Middle frontal gyrus (tissue), 1 donor: Measurements from ENCODE around the gene NXPH4.

Experiments used
- DNase-seq: peaks from one replicate; pipeline ENCODE4 v3.0.0-alpha.2; 2015; ENCODE audit warnings: low spot score; ENCODE audit errors: extremely low spot score

Gene NXPH4

DNA sequence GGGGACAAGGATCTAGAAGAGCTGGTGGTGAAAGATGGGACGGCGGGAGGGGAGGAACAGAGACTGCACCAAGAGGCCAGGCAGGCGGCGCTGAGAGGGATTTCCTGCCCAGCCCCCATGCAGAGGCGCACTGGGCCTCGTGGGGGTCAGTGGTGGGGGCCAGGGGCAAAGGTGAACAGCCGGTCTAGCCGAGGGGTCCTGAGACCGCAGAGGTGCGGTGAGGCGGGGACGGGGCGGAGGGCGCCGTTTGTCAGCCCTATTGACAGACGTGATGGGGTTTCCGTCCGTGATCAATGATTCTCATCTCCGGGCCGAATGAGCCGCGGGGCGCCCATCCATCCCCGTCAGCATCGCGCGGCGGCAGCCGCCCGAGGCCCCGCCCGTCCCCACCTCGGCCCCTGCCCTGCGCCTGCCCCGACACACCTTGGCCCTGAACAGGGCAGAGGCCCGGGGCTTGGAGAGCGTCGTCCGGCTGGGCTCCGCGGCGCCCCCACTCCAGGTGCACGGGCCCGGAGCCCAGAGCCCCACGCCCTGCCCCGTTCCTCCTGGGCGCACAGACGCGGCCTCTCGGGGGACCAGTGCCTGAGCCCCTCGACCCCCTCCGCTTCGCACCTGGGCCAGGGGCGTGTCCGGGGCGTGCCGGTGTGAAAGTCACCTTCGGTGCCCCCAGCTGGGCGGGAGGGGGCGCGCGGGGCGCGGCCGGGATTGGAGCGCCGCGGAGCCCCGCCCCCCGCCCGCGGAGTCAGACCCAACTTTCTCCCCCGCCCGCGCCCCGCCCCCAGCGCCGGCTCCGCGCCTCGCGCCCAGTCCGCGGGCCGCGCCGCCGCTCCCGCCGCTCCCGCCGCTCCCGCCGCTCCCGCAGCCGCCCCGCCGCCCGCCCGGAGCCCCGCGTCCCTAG lies at the start of gene NXPH4:
Gene NXPH4, plus strand, starts transcription at position 781 of the 898 bp plus-strand sequence. CDS start 176 bp downstream, outside the sequence.
- no peak for DNase-seq

DNA sequence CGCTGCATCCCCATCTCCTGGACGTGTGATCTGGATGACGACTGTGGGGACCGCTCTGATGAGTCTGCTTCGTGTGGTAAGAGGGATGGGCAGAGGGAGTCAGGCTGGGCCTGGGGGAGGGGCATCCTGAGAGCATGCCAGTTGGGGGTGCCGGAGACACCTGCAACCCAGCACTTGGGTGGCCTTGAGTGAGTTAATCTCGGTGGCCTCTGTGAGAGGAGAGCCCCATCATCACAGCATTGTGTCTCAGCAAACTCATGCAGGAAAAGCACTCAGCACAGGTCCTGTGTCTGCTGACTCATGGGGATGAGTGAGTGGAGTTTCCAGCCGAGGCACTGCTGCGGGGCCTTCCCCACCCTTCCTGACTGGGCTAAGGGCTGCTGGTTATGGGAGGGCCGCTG lies 49.6 kb upstream of the NXPH4 start:
- DNase-seq, result no peak

DNA sequence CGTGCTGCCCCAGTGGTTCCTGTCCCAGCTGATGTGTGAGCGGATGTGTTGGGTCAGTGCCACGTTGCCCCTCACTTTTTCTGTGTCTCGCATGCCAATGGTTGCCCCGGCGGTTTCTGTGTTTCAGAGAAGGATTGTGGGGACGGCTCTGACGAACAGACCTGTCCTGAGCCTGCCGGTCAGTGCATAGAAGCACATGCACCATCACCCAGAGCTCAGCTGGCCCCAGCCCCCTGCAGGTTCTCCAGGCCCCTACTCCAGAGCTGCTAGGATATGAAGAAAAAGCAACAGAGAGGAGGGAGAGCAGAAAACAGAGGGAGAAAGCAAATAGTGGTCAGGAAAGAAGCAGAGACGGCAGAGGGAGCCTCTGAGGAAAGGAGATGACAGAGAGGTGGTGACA lies 48.5 kb upstream of the NXPH4 start:
- no peak for DNase-seq

DNA sequence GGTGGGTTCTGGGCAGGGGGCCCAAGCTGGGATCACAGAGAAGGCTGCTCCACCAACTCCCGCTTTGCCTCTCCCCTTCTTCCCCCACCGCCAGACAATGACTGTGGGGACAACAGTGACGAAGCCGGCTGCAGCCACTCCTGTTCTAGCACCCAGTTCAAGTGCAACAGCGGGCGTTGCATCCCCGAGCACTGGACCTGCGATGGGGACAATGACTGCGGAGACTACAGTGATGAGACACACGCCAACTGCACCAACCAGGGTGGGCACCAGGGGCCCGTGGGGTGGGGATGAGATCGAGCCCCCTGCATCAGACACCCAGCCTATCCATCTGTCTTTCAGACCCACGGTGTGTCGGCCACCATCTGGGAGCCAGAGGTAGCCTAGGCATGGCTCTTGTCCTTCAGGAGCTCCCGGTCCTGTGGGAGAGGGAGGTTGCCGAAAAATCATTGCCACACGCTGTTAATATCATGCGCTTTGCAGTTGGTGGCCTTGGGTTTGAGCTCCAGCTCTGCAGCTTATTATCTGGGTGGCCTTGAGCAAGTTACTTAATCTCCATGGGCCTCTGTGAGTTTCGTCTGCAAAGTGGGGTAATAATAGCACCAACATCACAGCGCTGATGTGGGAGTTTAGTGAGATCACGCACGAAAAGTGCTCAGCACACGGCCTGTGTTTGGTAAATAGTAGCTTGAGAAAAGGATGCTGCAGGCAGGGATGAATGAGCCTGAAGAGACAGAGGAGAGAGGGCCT lies 47.4 kb upstream of the NXPH4 start:
- DNase-seq, result no peak

DNA sequence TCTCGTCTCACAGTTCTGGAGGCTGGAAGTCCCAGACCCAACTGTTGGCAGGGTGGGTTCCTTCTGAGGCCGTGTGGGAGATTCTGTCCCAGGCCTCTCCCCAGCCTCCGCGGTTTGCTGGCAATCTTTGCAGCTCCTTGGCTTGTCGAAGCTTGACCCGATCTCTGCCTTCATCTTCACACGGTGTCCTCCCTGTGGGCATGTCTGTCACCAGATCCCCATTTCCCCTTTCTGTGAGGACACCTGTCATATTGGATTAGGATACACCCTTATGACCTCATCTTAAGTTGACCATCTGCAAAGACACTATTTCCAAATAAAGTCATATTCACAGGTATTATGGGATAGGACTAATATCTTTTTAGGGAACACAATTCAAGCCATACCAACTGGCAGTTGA lies 46.6 kb upstream of the NXPH4 start:
- no peak for DNase-seq

DNA sequence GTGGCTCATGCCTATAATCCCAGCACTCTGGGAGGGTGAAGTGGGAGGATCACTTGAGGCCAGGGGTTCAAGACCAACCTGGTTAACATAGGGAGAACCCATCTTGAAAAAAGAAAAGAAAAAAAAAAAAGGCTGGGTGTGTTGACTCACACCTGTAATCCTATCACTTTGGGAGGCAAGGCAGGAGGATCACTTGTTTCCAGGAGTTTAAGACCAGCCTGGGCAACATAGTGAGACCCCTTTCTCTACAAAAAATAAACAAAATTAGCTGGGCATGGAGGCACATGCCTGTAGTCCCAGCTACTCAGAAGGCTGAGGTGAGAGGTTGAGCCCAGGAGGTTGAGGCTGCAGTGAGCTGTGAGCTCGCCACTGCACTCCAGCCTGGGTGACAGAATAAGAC lies 46.2 kb upstream of the NXPH4 start:
- DNase-seq, result no peak

DNA sequence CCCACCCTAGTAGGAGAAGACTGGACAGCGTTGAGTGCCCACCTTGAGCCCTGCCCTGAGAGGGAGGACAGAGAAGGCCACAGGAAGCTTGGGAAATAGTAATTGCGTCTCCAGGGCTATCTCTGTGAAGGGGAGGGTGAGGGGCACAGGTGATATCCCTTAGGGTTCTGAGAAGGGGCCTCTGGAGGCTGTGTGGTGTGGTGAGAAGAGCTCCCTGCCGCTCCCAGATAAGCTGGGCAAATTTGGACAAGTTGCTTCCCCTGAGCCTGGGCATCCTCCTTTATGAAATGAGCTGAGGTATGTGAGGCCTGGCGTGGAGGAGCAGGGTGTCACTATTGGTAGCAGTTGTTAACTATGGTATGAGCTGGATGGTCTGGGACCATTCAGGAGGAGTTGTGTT lies 45.7 kb upstream of the NXPH4 start:
- no peak for DNase-seq

DNA sequence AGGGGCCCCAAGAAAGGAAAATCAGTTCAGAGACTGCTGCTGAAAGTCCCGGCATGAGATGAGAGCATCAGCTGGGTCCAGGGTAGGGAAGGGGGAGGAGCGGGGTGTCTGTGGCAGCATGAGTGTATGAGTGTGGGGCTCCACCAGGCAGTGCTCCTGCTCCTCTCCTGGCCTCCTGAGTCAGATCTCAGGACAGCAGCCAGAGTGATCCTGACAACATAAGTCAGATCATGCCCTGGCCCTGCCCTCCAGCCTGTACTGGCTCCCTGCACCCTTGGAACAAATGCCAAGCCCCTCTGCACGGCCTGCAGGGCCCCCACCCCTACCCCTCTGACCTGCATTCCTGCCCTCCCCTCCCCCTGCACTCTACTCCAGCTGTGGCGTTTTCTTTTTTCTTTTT lies 44.9 kb upstream of the NXPH4 start:
- DNase-seq, result no peak

DNA sequence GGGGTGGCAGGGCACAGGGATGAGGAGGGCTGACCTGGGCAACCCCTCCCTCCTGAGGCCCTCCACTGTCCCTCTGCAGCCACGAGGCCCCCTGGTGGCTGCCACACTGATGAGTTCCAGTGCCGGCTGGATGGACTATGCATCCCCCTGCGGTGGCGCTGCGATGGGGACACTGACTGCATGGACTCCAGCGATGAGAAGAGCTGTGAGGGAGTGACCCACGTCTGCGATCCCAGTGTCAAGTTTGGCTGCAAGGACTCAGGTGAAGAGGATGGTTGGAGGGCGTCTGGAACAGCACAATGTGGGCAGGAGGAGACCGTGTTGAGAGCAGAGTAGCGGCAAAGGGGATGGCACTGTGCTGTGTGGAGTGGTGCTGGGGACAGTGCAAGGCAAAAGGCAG lies 43.5 kb upstream of the NXPH4 start:
- no peak for DNase-seq

DNA sequence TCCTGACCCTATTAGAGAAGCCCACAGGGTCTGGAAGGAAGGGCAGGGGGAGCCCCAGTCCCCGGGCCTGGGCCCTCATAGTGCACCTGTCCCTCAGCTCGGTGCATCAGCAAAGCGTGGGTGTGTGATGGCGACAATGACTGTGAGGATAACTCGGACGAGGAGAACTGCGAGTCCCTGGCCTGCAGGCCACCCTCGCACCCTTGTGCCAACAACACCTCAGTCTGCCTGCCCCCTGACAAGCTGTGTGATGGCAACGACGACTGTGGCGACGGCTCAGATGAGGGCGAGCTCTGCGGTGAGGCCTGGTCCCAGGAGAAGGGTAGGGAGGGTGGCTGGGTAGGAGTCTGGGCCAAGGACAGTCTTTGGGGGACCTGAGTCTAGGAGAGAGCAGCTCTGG lies 42.9 kb upstream of the NXPH4 start:
- no peak for DNase-seq

DNA sequence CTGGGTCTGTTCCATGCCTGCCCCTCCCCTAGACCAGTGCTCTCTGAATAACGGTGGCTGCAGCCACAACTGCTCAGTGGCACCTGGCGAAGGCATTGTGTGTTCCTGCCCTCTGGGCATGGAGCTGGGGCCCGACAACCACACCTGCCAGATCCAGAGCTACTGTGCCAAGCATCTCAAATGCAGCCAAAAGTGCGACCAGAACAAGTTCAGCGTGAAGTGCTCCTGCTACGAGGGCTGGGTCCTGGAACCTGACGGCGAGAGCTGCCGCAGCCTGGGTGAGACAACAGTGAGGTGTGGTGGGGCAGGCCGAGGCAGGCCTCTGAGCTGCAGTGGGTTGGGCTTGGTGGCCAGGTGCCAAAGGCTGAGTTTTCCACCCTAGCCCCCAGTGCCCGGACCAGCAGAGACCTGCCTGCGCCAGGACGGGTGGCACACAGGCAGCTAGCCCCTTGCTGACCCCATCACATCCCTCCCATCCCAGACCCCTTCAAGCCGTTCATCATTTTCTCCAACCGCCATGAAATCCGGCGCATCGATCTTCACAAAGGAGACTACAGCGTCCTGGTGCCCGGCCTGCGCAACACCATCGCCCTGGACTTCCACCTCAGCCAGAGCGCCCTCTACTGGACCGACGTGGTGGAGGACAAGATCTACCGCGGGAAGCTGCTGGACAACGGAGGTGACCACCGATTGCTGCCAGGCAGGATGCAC lies 41.0 kb upstream of the NXPH4 start:
- DNase-seq, result no peak

DNA sequence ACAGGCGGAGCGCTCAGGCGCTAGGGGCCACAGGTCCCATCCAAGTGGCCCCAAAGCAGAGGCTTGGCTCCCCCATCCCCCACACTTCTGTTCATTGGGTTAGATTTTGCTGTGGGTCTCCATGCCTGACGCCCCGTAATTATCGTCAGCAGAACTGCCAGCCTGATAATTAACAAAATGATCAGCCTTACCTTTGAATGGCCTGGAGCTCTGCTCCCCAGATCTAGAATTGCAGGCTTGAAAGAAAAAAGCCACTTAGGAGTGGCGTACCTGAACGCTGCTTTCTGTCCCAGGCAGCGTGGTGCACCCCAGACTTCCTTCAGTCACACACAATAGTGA lies 40.5 kb upstream of the NXPH4 start:
- no peak for DNase-seq

DNA sequence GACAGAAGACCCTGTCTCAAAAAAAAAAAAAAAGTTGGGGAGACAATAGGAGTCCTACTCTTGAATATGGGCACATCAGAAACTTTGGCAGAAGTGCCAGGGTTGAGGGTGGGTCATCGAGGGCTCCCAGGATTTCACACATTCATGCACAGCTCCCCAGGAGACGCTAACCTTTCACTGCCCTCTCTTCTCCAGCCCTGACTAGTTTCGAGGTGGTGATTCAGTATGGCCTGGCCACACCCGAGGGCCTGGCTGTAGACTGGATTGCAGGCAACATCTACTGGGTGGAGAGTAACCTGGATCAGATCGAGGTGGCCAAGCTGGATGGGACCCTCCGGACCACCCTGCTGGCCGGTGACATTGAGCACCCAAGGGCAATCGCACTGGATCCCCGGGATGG lies 39.7 kb upstream of the NXPH4 start:
- no peak for DNase-seq

DNA sequence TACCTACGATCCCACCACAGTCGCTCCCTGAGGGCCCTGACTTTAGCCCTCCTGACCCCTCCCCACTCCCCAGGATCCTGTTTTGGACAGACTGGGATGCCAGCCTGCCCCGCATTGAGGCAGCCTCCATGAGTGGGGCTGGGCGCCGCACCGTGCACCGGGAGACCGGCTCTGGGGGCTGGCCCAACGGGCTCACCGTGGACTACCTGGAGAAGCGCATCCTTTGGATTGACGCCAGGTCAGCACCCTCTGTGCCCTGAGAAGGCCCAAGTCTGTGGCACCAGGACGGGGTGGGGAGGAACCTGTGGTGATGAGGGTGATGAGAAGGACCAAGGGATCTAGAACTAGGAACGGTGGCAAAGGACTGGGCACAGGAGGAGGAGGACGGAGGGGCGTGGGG lies 39.2 kb upstream of the NXPH4 start:
- DNase-seq, result no peak

DNA sequence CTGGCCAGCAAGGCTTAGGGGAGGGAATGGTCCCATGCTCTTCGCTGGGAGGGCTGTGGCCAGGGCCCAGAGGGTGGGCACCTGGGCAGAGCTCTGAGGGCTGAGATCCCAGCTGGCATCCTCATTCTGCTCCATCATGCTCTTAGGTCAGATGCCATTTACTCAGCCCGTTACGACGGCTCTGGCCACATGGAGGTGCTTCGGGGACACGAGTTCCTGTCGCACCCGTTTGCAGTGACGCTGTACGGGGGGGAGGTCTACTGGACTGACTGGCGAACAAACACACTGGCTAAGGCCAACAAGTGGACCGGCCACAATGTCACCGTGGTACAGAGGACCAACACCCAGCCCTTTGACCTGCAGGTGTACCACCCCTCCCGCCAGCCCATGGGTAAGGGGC lies 38.4 kb upstream of the NXPH4 start:
- no peak for DNase-seq

DNA sequence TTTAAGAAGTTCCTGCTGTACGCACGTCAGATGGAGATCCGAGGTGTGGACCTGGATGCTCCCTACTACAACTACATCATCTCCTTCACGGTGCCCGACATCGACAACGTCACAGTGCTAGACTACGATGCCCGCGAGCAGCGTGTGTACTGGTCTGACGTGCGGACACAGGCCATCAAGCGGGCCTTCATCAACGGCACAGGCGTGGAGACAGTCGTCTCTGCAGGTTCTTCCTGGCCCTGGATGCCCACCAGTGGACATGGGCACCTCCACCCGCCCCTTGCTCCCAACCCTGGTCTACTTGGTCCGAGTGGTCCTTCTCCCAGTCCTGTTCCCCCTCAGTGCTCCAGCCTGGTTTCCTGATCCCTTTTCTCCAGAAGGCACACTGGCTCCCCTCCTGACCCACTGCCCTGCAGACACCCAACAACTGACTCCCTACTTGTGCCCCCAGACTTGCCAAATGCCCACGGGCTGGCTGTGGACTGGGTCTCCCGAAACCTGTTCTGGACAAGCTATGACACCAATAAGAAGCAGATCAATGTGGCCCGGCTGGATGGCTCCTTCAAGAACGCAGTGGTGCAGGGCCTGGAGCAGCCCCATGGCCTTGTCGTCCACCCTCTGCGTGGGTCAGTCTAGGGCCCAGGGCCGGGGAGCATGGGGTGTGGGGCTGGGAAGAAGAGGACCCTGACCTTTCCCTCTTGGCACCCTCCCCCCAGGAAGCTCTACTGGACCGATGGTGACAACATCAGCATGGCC lies 37.1 kb upstream of the NXPH4 start:
- no peak for DNase-seq

DNA sequence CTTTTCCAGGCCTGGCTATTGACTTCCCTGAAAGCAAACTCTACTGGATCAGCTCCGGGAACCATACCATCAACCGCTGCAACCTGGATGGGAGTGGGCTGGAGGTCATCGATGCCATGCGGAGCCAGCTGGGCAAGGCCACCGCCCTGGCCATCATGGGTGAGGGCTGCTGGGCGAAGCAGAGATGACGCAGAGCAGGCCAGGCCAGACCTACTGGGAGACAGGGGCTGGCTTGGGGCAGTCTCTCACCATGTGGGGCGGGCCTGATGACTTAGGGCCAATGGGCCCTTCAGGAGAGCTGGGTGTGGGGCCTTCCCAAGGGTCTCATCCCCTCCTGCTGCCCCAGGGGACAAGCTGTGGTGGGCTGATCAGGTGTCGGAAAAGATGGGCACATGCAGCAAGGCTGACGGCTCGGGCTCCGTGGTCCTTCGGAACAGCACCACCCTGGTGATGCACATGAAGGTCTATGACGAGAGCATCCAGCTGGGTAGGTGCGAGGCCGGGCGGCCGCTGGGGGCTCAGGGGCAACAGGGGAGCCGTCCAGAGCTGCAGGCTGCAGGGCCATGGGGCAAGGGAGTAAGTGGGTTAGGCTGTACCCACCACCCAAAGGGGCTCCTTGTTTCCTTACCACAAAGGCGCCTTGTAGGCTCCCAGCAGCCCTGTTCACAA lies 36.1 kb upstream of the NXPH4 start:
- no peak for DNase-seq

DNA sequence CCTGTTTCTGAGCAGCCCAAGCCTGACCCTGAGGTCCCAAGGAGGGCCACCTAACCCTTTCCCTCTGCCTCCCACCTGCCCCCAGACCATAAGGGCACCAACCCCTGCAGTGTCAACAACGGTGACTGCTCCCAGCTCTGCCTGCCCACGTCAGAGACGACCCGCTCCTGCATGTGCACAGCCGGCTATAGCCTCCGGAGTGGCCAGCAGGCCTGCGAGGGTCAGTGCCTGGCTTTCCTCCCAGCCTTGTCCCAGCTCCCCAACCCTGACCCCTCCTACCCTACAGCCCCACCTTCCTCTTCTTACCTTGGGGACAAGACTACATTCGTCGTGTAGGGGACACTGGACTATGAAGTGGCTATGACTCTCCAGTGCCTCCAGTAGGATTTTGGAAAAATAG lies 35.5 kb upstream of the NXPH4 start:
- no peak for DNase-seq

DNA sequence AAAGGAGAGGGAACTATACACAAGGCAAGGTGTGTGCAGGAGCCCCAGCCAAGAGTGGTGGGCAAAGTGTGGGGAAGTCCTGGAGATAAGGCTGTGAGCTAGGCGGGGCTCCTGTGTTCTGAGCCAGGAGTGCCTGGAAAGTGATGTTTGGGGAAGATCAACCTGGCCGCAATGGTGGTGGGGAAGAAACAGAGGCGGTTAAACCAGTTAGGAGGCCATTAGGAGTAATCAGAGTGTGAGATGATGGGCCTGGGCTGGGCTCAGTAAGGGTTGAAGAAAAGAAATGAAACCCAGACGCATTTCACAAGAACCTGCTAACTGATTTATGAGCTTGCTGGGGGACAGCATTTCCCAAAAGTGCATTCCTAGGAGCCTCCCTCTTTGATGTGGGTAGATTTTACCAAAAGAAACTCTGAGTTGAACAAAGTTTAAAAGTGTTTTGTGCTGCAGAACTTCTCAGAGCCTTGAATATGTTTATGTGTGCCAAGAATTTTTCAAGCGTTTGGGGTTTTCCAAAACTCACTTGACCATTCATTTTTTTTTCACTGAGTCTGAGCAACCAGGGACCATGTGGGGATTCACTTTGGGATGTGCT lies 34.9 kb upstream of the NXPH4 start:
- no peak for DNase-seq

DNA sequence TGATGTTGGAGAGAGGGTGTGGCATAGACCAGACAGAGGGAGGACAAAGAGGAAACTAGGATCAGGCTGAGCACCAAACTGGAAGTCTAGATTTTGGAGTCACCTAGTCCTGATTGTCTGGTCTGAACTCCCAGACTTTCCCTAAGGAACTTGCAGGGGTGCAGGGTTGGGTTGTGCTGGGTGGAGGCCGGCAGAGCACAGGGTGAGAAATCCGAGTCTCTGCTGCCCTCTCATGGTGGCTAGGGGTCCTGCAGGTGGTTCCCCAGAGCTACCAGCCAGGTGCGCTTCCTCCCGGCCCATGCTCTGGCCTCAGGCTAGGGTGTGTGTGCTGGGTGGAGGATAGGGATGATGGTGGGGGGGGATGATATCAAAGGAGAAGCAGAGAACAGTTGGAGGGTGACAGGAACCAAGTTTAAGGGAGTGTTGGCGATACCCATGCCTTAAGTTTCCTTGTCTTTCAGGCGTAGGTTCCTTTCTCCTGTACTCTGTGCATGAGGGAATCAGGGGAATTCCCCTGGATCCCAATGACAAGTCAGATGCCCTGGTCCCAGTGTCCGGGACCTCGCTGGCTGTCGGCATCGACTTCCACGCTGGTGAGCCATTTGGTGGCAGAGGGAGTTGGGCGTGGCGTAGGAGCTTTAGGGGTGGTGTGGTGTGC lies 33.5 kb upstream of the NXPH4 start:
- no peak for DNase-seq
